Measurements from ENCODE around the gene NT5C1B. TPM values are rescaled to one million over a fixed set of nuclear protein-coding genes. Genes with fewer than 3 reads are reported as not detected.

The NT5C1B gene
- total RNA-seq, 1 donor from 2014 or later = not detected

DNA sequence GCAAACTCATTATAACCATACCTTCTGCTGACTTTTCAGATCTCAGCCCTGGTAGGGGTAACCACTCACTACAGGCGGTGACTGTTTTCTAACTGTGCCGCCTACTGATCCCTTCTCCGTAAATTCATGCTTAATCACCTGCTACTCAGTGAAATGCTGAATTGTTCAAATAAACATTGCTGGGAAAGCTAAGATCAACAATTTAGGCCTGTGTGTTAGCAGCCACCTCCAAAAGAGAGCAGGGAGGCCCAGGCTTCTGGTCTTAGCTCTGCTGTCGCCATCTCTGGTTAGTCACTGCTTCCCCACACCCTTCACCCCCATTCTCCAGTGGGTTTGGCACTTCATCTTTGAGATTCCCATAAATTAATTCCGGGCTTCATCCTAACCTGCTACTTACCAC is 21.8 kb upstream of the NT5C1B start:
- Mint-ChIP-seq H3K9me3 (ENCODE audit: low read depth) (no peaks in the 10 kb centered on the region), H3K27me3 (ENCODE audit: low read depth) (peaks cover 3% of the 10 kb centered on the region), H3K36me3 (ENCODE audit: low read depth) (no peaks in the 10 kb centered on the region), H3K4me3 (ENCODE audit: unreplicated experiment) (no peak overlapping the region), H3K4me1 (ENCODE audit: low read depth) (peaks cover 22% of the 10 kb centered on the region), H3K27ac (ENCODE audit: unreplicated experiment) (no peak overlapping the region)
- TF ChIP-seq, protein P1, sequence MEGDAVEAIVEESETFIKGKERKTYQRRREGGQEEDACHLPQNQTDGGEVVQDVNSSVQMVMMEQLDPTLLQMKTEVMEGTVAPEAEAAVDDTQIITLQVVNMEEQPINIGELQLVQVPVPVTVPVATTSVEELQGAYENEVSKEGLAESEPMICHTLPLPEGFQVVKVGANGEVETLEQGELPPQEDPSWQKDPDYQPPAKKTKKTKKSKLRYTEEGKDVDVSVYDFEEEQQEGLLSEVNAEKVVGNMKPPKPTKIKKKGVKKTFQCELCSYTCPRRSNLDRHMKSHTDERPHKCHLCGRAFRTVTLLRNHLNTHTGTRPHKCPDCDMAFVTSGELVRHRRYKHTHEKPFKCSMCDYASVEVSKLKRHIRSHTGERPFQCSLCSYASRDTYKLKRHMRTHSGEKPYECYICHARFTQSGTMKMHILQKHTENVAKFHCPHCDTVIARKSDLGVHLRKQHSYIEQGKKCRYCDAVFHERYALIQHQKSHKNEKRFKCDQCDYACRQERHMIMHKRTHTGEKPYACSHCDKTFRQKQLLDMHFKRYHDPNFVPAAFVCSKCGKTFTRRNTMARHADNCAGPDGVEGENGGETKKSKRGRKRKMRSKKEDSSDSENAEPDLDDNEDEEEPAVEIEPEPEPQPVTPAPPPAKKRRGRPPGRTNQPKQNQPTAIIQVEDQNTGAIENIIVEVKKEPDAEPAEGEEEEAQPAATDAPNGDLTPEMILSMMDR (IDR thresholded peaks at IDR 0.05) = no peak
- no peak for DNase-seq (ENCODE audit: low spot score)

DNA sequence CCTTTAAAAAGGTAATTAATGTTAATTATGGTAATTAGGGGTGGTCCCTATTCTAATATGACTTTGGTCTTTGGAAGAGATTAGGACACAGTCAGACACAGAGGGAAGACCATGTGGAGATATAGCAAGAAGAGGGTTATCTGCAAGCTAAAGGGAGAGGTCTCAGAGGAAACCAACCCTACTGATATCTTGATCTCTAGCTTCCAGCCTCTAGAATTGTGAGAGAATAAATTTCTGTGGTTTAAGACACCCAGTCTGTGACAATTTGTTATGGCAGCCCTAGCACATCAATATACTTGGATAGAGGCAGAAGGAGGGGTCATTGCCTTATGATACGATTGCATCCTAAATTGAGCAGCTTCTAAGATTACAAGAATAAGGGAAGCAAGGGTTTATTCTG is 21.3 kb upstream of the NT5C1B start:
- TF ChIP-seq, protein P1 (IDR thresholded peaks at IDR 0.05) = no peak
- Mint-ChIP-seq H3K4me1 (ENCODE audit: low read depth) (peaks cover 22% of the 10 kb centered on the region), H3K36me3 (ENCODE audit: low read depth) (peaks cover 2% of the 10 kb centered on the region), H3K4me3 (ENCODE audit: unreplicated experiment) (no peak overlapping the region), H3K27me3 (ENCODE audit: low read depth) (peaks cover 5% of the 10 kb centered on the region), H3K9me3 (ENCODE audit: low read depth) (no peaks in the 10 kb centered on the region), H3K27ac (ENCODE audit: unreplicated experiment) (no peak overlapping the region)
- no peak for DNase-seq (ENCODE audit: low spot score)

DNA sequence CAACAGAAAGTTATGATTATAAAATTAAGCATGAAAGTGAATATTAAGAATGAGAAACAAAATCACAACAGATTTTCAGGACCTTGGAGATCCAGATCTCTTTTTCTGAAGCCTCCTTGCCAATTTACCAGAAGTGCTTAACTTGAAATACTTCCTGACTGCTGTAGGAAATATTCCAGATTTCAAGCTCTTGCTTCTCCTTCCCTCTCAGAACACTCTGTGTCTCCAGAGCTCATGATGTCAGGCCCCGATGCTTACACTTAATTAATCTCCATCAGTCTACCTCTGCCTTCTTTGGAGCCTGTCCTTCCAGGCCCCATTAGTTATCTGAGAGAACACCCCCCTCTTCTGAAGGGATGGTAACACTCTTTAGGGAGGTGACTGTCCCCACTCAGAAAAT is 20.7 kb upstream of the NT5C1B start:
- no peaks in the 10 kb centered on the region for H3K9me3 Mint-ChIP-seq (ENCODE audit: low read depth)
- peaks cover 2% of the 10 kb centered on the region for H3K36me3 Mint-ChIP-seq (ENCODE audit: low read depth)
- H3K27me3 Mint-ChIP-seq (ENCODE audit: low read depth) = peaks cover 6% of the 10 kb centered on the region
- no peak overlapping the region for H3K4me3 Mint-ChIP-seq (ENCODE audit: unreplicated experiment)
- TF ChIP-seq, protein P1 (IDR thresholded peaks at IDR 0.05) = no peak
- H3K27ac Mint-ChIP-seq (ENCODE audit: unreplicated experiment) = no peak overlapping the region
- peaks cover 22% of the 10 kb centered on the region for H3K4me1 Mint-ChIP-seq (ENCODE audit: low read depth)
- no peak for DNase-seq (ENCODE audit: low spot score)

DNA sequence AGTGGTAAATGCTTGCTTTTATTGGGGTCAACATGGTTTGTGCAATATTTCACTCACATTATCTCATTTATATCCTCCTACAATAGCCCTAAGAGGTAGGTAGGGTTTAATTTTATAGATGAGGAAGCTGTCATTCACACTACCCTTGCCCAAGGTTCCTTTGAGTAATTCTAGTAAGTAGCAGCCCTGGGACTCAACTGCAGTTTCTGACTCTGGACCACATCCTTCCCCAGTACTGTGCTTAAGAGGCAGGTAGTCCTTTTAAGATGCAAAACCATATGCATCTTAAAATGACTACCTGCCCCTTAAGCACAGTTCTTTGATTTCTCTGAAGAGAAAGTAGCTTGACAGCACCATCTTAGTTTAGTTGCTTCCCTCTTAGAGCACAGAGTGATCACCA is 15.7 kb upstream of the NT5C1B start:
- Mint-ChIP-seq H3K36me3 (ENCODE audit: low read depth) (peaks cover 2% of the 10 kb centered on the region), H3K27ac (ENCODE audit: unreplicated experiment) (no peak overlapping the region), H3K4me3 (ENCODE audit: unreplicated experiment) (no peak overlapping the region), H3K27me3 (ENCODE audit: low read depth) (peaks cover 6% of the 10 kb centered on the region), H3K9me3 (ENCODE audit: low read depth) (no peaks in the 10 kb centered on the region), H3K4me1 (ENCODE audit: low read depth) (peaks cover 7% of the 10 kb centered on the region)
- TF ChIP-seq, protein P1 (IDR thresholded peaks at IDR 0.05) = no peak
- DNase-seq (ENCODE audit: low spot score) = no peak

DNA sequence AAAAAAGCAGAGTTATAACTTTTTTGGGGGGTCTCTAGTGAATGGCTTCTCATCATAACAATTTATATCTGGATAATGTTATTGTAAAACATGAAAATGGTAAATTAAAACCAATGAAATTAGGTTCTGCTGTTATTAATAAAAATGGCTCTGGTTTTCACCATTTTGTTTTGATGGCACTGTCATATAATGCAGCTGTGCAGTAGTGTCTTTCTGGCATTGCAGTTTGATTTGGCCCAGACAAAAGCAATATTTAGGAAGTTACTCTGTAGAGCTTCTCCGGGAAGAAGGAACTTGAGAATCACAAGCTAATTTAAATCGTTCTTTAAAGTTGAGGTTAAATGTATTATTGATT is 15.1 kb upstream of the NT5C1B start:
- peaks cover 2% of the 10 kb centered on the region for H3K36me3 Mint-ChIP-seq (ENCODE audit: low read depth)
- no peak overlapping the region for H3K27ac Mint-ChIP-seq (ENCODE audit: unreplicated experiment)
- DNase-seq (ENCODE audit: low spot score) = no peak
- TF ChIP-seq, protein P1 (IDR thresholded peaks at IDR 0.05) = no peak
- H3K9me3 Mint-ChIP-seq (ENCODE audit: low read depth) = no peaks in the 10 kb centered on the region
- H3K4me1 Mint-ChIP-seq (ENCODE audit: low read depth) = peaks cover 7% of the 10 kb centered on the region
- peaks cover 6% of the 10 kb centered on the region for H3K27me3 Mint-ChIP-seq (ENCODE audit: low read depth)
- no peak overlapping the region for H3K4me3 Mint-ChIP-seq (ENCODE audit: unreplicated experiment)

Measured in chondrocyte (in vitro differentiated cells).